Esophagus (tissue), 2 donors: ENCODE data around the gene OSBPL5. TPM values are rescaled to one million over a fixed set of nuclear protein-coding genes. Genes with fewer than 3 reads are reported as not detected.
A peak's percentile ranks its signal among the peaks of the same experiment; 100 is the strongest.
"Not testable (repeated sequence)": the region's sequence is repeated elsewhere in the genome, so short reads cannot be mapped to it uniquely, and the experiment has no call there.

ENCODE experiments used
- H3K27ac ChIP-seq, 2 donors: one replicate each; pipeline ENCODE4 v1.5.1; 2013; ENCODE audit warnings: low read depth in 2 of 2, mild to moderate bottlenecking in 2 of 2, inconsistent platforms in 1 of 2, low read length in 1 of 2, moderate library complexity in 1 of 2
- H3K27me3 ChIP-seq, 2 donors: one replicate each; pipeline ENCODE4 v1.6.1; 2013; ENCODE audit warnings: low read length in 2 of 2, control low read depth in 1 of 2, mild to moderate bottlenecking in 1 of 2; ENCODE audit not compliant: insufficient read depth in 2 of 2, control insufficient read depth in 1 of 2
- H3K36me3 ChIP-seq, 2 donors: one replicate each; pipeline ENCODE4 v1.6.1; 2013; ENCODE audit warnings: low read length in 1 of 2; ENCODE audit not compliant: control insufficient read depth in 2 of 2, insufficient read depth in 2 of 2
- H3K4me1 ChIP-seq, 2 donors: one replicate each; pipeline ENCODE4 v1.6.1; 2013; ENCODE audit warnings: low read length in 1 of 2; ENCODE audit not compliant: control insufficient read depth in 2 of 2, insufficient read depth in 2 of 2
- H3K4me3 ChIP-seq, 2 donors: one replicate each; pipeline ENCODE4 v1.5.1; 2013; ENCODE audit warnings: low read length in 2 of 2, mild to moderate bottlenecking in 2 of 2, low read depth in 1 of 2, moderate library complexity in 1 of 2
- H3K9me3 ChIP-seq, 2 donors: one replicate each; pipeline ENCODE4 v1.6.1; 2013; ENCODE audit warnings: mild to moderate bottlenecking in 2 of 2, low read depth in 1 of 2, low read length in 1 of 2, moderate library complexity in 1 of 2; ENCODE audit not compliant: control insufficient read depth in 2 of 2, insufficient read depth in 1 of 2
- WGBS, 2 donors: extraction: QIAGEN DNeasy Blood & Tissue Kit; methylation state at CpG; one replicate each; pipeline ENCODE4 v1.1.7; 2013; 5-methylcytosine and 5-hydroxymethylcytosine counted together
- polyA plus RNA-seq, 2 donors: library from polyadenylated mRNA; stranded (reverse); fragments of 200-250 nt; gene quantifications; one replicate each; pipeline ENCODE4 v1.2.3, GENCODE V29; 2013
- donor health status: healthy with polysubstance abuse.
- donor health status: Bipolar disorder and iron deficiency.

OSBPL5 gene
- polyA plus RNA-seq, 2 donors, result 10.4 to 12.6 TPM

DNA sequence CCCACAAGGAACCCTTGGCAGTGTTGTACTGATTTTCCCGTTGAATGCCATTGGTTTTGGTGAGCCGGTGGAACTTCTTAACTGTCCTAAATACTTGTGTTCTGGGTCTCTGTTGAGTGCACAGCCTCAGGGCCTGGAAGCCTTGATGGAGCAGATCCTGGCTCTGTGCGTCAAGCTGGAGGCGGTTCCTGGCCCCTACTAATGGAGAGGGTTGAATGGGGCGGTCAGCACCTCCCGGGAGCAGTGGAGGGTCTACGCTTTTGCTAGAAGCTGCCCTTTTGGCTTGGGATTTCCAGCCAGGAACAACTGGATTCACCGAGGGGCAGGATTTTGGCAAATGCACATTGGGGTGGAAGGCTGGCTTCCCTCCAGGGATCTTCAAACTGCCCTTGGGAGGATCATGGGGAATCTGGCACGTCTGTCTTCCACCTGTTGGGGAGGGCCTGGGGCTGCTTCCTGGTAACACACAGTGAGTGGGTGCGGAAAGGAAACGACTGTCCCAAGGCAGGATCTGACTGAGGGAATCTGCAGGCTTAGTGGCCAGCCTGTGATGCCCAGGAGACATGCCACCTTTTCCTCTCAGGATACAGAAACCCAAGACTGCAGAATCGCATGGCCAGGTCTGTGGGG, 6.9 kb upstream of the OSBPL5 start:
- Histone ChIP-seq H3K36me3 (no peaks in the 10 kb centered on the region), H3K27ac (no peak overlapping the region), H3K9me3 (peaks cover 0 to 3% of the 10 kb centered on the region in 2 donors), H3K4me3 (no peak overlapping the region), H3K27me3 (no peaks in the 10 kb centered on the region), H3K4me1 (peaks cover 0 to 10% of the 10 kb centered on the region in 2 donors)
- 59 to 66% methylated on average over 12 of the region's 12 CpGs for WGBS, 2 donors

DNA sequence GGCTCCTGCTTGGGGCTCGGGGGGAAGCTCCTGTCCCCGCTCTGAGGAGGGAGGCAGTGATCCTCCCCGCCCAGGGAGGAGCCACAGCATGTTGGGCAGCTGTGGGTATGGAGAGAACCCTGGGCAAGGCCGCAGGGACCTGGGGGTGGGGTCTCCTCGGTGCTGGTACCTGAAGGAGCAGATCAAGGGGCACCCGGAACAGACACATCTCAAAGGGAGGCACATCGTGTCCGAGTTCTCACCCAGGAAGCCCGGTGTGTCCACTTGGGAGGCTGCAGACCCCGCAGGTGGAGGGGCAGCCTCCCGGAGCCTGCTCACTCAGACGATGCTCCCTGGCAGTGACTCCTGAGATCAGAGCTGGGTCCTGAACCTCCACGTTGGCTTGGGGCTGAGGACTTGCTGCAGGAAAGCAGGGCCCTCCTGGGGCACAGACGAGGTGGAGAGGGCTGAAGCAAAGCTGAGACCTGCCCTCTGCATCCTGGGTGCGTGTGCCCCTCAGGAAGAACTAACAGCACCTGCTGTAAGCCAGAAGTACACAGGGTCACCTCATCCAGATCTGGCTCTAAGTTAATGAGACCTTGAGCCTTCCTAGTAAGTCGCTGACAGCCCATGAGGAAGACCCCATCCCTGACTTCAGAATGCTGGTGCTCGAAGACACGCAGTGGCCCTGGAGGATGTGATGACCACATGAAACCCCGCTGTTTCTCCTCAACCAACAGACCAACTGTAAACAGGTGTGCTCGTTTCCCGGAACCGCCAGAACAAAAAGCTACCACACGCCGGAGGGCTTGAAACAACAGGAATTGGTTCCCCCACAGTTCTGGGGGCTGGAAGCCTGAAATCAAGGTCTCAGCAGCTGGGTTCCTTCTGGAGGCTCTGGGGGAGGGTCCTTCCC, 5.9 kb upstream of the OSBPL5 start:
- Histone ChIP-seq H3K27ac (no peak overlapping the region), H3K4me3 (no peak overlapping the region), H3K9me3 (peaks cover 0 to under 1% of the 10 kb centered on the region in 2 donors), H3K27me3 (no peaks in the 10 kb centered on the region), H3K4me1 (peaks cover 6 to 15% of the 10 kb centered on the region in 2 donors), H3K36me3 (no peaks in the 10 kb centered on the region)
- WGBS, 2 donors, result 81 to 82% methylated on average over 24 of the region's 24 CpGs

- H3K36me3 ChIP-seq, result no peaks in the 10 kb centered on the region
- WGBS, 2 donors, result 50% methylated on average over 18 of the region's 18 CpGs
- no peaks in the 10 kb centered on the region for H3K27me3 ChIP-seq
- no peaks in the 10 kb centered on the region for H3K9me3 ChIP-seq
- peaks cover 6 to 17% of the 10 kb centered on the region in 2 donors for H3K4me1 ChIP-seq
- no peak overlapping the region for H3K27ac ChIP-seq
- no peak overlapping the region for H3K4me3 ChIP-seq
These were observed 5.1 kb upstream of the OSBPL5 start for GRCh38 chr11:3170044-3170755.

GRCh38 chr11:3169255-3170043, 4.3 kb upstream of the OSBPL5 start:
- Histone ChIP-seq H3K27ac (peak overlapping the region in 1 of 2 donors; percentile 5), H3K4me3 (peak overlapping the region; percentile 19 to 21), H3K4me1 (peaks cover 6 to 18% of the 10 kb centered on the region in 2 donors), H3K36me3 (no peaks in the 10 kb centered on the region), H3K9me3 (no peaks in the 10 kb centered on the region), H3K27me3 (no peaks in the 10 kb centered on the region)
- WGBS, 2 donors, result 3 to 5% methylated on average over 31 of the region's 31 CpGs

DNA sequence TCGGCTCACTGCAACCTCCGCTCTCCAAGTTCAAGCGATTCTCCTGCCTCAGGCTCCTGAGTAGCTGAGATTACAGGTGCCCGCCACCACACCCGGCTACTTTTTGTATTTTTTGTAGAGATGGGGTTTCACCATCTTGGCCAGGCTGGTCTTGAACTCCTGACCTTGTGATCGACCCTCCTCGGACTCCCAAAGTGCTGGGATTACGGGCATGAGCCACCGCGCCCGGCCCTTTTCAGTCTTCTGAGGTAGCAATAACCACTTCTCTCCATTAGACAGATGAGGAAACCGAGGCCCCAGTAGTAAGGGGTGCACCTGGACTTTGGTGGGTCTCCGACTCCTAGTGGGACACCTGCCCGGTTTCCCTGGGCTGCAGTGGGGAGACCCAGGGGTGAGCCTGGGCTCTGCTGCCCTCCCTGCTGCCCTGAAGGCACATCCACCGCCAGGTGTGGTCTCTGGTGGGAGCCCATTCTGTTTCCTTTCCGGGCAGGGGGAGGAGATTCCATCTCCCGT, 3.7 kb upstream of the OSBPL5 start:
- not testable (repeated sequence) for H3K27ac ChIP-seq, H3K27me3 ChIP-seq, H3K9me3 ChIP-seq, H3K36me3 ChIP-seq
- Histone ChIP-seq H3K4me3 (peak overlapping the region in 1 of 2 donors; percentile 21), H3K4me1 (peaks cover 6 to 22% of the 10 kb centered on the region in 2 donors)
- 69 to 72% methylated on average over 17 of the region's 17 CpGs for WGBS, 2 donors

- no peaks in the 10 kb centered on the region for H3K36me3 ChIP-seq
- 73 to 76% methylated on average over 20 of the region's 20 CpGs for WGBS, 2 donors
- no peaks in the 10 kb centered on the region for H3K27me3 ChIP-seq
- H3K27ac ChIP-seq, result no peak overlapping the region
- H3K9me3 ChIP-seq, result no peaks in the 10 kb centered on the region
- H3K4me1 ChIP-seq, result peaks cover 6 to 25% of the 10 kb centered on the region in 2 donors
- no peak overlapping the region for H3K4me3 ChIP-seq
These were observed 2.3 kb upstream of the OSBPL5 start for GRCh38 chr11:3167143-3168119.

- WGBS, 2 donors, result 72 to 77% methylated on average over 25 of the region's 25 CpGs
- H3K4me3 ChIP-seq, result no peak overlapping the region
- no peaks in the 10 kb centered on the region for H3K27me3 ChIP-seq
- H3K4me1 ChIP-seq, result peaks cover 6 to 28% of the 10 kb centered on the region in 2 donors
- no peaks in the 10 kb centered on the region for H3K9me3 ChIP-seq
- H3K27ac ChIP-seq, result no peak overlapping the region
- H3K36me3 ChIP-seq, result no peaks in the 10 kb centered on the region
These were observed 1.4 kb upstream of the OSBPL5 start for GRCh38 chr11:3166268-3167142.

DNA sequence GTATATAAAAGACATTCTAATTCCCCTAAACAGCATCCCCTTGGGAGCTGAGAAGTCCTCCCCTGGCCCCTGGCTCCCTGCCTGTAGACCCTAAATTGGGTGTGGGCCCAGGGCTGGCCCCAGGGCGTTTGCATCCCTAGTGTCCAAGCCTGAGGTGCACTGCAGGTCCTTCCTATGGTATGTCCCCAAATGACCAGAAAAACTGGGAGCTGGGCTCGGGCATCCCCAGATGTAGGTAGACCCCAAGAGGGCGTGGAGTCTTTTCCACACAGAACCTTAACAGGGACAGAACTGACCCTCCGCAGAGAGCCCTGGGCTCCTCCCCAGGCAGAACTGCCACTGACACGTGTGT, 782 bp upstream of the OSBPL5 start:
- WGBS, 2 donors, result 65 to 75% methylated on average over 5 of the region's 5 CpGs
- Histone ChIP-seq H3K9me3 (no peaks in the 10 kb centered on the region), H3K4me3 (no peak overlapping the region), H3K36me3 (no peaks in the 10 kb centered on the region), H3K27me3 (no peaks in the 10 kb centered on the region), H3K4me1 (peaks cover 9 to 32% of the 10 kb centered on the region in 2 donors), H3K27ac (no peak overlapping the region)
